MM.1S (cell line): ENCODE measurements around the gene DNAH8.

ENCODE experiments used
- DNase-seq: peaks from one replicate; pipeline ENCODE4 v3.0.0-alpha.2; 2015
- H2AFZ ChIP-seq: fragments of 300-600 bp; sonication (generic); 2 replicates; pipeline ENCODE4 v1.6.0; 2016; ENCODE audit warnings: antibody characterized with exemption, low read length
- H3F3A ChIP-seq: fragments of 300-600 bp; sonication (generic); 2 replicates; pipeline ENCODE4 v1.6.1; 2016; ENCODE audit warnings: mild to moderate bottlenecking, antibody characterized with exemption, low read length, moderate library complexity, mixed read lengths; ENCODE audit not compliant: insufficient read depth
- H3K27ac ChIP-seq: fragments of 300-600 bp; sonication (generic); 2 replicates; pipeline ENCODE4 v1.5.1; 2016; ENCODE audit warnings: mild to moderate bottlenecking, low read length
- H3K27me3 ChIP-seq: fragments of 300-600 bp; sonication (generic); replicated peaks from 2 replicates; pipeline ENCODE4 v1.6.0; 2016; ENCODE audit warnings: low read length; ENCODE audit not compliant: insufficient read depth
- H3K36me3 ChIP-seq: fragments of 300-600 bp; sonication (generic); replicated peaks from 2 replicates; pipeline ENCODE4 v1.6.1; 2016; ENCODE audit warnings: mild to moderate bottlenecking, low read length, mixed read lengths; ENCODE audit not compliant: insufficient read depth
- H3K4me1 ChIP-seq: fragments of 300-600 bp; sonication (generic); 2 replicates; pipeline ENCODE4 v1.6.1; 2016; ENCODE audit warnings: low read length, mixed read lengths
- H3K4me2 ChIP-seq: fragments of 300-600 bp; sonication (generic); 2 replicates; pipeline ENCODE4 v1.6.0; 2016; ENCODE audit warnings: low read depth, low read length
- H3K4me3 ChIP-seq: fragments of 300-600 bp; sonication (generic); 2 replicates; pipeline ENCODE4 v1.5.1; 2016; ENCODE audit warnings: low read length, mixed read lengths
- H3K79me2 ChIP-seq: fragments of 300-600 bp; sonication (generic); 2 replicates; pipeline ENCODE4 v1.6.1; 2016; ENCODE audit warnings: mixed run types, low read length, mixed read lengths
- H3K9ac ChIP-seq: fragments of 300-600 bp; sonication (generic); 2 replicates; pipeline ENCODE4 v1.6.1; 2016; ENCODE audit warnings: low read length, mixed read lengths
- H3K9me2 ChIP-seq: fragments of 300-600 bp; sonication (generic); replicated peaks from 2 replicates; pipeline ENCODE4 v1.6.1; 2016; ENCODE audit warnings: mild to moderate bottlenecking, low read length, mixed read lengths; ENCODE audit not compliant: insufficient read depth
- H3K9me3 ChIP-seq: fragments of 300-600 bp; sonication (generic); replicated peaks from 2 replicates; pipeline ENCODE4 v1.6.1; 2016; ENCODE audit warnings: mild to moderate bottlenecking, low read length, mixed read lengths; ENCODE audit not compliant: insufficient read depth
- H4K20me1 ChIP-seq: fragments of 300-600 bp; sonication (generic); 2 replicates; pipeline ENCODE4 v1.6.1; 2016; ENCODE audit warnings: mild to moderate bottlenecking, low read length, moderate library complexity, mixed read lengths; ENCODE audit not compliant: insufficient read depth
- EZH2 ChIP-seq: fragments of 300-600 bp; sonication (generic); optimal IDR thresholded peaks from 2 replicates; pipeline ENCODE3; 2017; ENCODE audit warnings: low read depth, mild to moderate bottlenecking, antibody characterized with exemption, low read length, mixed read lengths
- EZH2phosphoT487 ChIP-seq: fragments of 300-600 bp; sonication (generic); IDR thresholded peaks from 2 replicates; pipeline ENCODE4 v1.6.1; 2018; ENCODE audit warnings: antibody characterized with exemption, low read length
- TF ChIP-seq, protein P1 (sequence below): fragments of 300-600 bp; sonication (generic); IDR thresholded peaks from 2 replicates; pipeline ENCODE4 v1.5.1; 2016; ENCODE audit warnings: antibody characterized with exemption, low read length, mixed read lengths

The DNAH8 gene

DNA sequence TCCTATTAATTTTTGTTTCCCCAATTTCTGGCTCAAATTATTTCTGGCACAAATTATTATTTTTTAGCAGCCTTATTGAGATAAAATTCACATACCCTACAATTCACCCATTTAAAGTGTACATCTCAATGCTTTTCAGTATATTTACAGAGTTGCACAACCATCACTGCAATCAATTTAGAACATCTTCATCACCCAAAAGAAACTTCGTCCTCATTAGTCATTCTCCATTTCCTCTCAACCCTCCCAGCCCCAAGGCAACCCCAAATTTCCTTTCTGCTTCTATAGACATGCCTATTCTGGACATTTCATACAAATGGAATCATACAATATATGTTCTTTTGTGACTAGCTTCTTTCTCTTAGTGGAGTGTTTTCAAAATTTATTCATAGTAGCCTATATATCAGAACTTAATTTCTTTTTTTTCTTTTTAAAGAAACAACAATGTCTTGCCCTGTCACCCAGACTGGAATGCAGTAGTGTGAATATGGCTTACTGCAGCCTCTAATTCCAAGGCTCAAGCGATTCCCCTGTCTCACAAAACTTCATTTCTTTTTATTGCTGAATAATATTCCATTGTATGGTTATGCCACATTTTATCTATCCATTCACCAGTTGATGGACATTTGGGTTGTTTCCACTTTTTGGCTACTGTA, 84.5 kb downstream of the DNAH8 start:
- no peak overlapping the region for H3K27ac ChIP-seq
- H3K4me3 ChIP-seq = no peak overlapping the region
- H4K20me1 ChIP-seq = no peaks in the 10 kb centered on the region
- no peaks in the 10 kb centered on the region for H3K9me2 ChIP-seq
- no peak overlapping the region for H3K4me2 ChIP-seq
- no peaks in the 10 kb centered on the region for H3K4me1 ChIP-seq
- no peaks in the 10 kb centered on the region for H3K36me3 ChIP-seq
- H3K79me2 ChIP-seq = no peaks in the 10 kb centered on the region
- no peaks in the 10 kb centered on the region for H3K9me3 ChIP-seq
- H3K27me3 ChIP-seq = no peaks in the 10 kb centered on the region
- H3K9ac ChIP-seq = no peak overlapping the region
- H3F3A ChIP-seq = no peaks in the 10 kb centered on the region
- H2AFZ ChIP-seq = no peak overlapping the region
- DNase-seq = no peak
- no peak for TF ChIP-seq EZH2phosphoT487
- no peak for TF ChIP-seq EZH2
- TF ChIP-seq, protein P1, sequence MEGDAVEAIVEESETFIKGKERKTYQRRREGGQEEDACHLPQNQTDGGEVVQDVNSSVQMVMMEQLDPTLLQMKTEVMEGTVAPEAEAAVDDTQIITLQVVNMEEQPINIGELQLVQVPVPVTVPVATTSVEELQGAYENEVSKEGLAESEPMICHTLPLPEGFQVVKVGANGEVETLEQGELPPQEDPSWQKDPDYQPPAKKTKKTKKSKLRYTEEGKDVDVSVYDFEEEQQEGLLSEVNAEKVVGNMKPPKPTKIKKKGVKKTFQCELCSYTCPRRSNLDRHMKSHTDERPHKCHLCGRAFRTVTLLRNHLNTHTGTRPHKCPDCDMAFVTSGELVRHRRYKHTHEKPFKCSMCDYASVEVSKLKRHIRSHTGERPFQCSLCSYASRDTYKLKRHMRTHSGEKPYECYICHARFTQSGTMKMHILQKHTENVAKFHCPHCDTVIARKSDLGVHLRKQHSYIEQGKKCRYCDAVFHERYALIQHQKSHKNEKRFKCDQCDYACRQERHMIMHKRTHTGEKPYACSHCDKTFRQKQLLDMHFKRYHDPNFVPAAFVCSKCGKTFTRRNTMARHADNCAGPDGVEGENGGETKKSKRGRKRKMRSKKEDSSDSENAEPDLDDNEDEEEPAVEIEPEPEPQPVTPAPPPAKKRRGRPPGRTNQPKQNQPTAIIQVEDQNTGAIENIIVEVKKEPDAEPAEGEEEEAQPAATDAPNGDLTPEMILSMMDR = no peak

DNA sequence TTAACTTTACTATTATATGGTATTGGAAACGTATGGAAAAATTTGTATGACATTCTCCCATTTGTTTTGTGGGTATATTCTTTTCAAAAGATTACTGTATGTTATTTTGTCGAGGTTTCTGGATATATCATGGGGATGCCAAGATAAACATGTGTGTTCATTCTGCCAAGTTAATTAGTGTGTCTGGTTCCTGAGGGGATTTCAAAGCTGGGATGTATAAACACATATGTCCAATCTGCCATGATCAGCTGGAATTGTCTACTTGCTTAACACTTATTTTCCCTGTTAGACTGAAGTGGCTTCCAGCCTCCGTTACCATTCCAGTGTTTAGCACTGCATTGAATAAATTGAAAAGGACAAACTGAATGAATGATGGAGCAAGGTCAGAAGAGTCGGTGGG, 86.2 kb downstream of the DNAH8 start:
- H3K9ac ChIP-seq = no peak overlapping the region
- no peak overlapping the region for H3K27ac ChIP-seq
- no peak for DNase-seq
- no peaks in the 10 kb centered on the region for H3K79me2 ChIP-seq
- H3F3A ChIP-seq = no peaks in the 10 kb centered on the region
- TF ChIP-seq, protein P1 = no peak
- TF ChIP-seq EZH2phosphoT487 = no peak
- no peak for TF ChIP-seq EZH2
- H3K36me3 ChIP-seq = no peaks in the 10 kb centered on the region
- no peaks in the 10 kb centered on the region for H3K27me3 ChIP-seq
- no peaks in the 10 kb centered on the region for H3K4me1 ChIP-seq
- H3K4me3 ChIP-seq = no peak overlapping the region
- no peak overlapping the region for H2AFZ ChIP-seq
- H3K9me3 ChIP-seq = no peaks in the 10 kb centered on the region
- H4K20me1 ChIP-seq = no peaks in the 10 kb centered on the region
- H3K9me2 ChIP-seq = no peaks in the 10 kb centered on the region
- no peak overlapping the region for H3K4me2 ChIP-seq

DNA sequence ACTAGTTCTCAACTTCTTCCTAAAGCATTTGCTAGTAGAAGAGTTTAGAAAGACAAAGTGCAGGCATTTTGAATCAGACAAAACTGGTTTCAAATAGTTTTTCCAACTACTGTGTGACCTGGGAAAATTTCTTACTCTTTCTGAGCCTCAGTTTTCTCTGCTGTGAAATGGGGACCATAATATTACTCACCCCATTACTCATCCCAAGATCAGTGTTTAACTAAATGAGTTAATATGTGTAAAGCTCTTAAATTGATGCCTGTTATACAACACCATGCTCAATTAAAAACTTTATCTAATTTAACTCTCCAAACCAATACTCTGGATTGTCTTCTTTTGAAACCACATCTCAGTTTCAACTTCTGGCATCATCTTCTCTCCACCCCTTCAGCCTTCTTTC, 87.4 kb downstream of the DNAH8 start:
- Histone ChIP-seq H2AFZ (no peak overlapping the region), H3K27ac (no peak overlapping the region), H3K9me3 (no peaks in the 10 kb centered on the region), H3F3A (no peaks in the 10 kb centered on the region), H3K27me3 (no peaks in the 10 kb centered on the region), H3K4me1 (no peaks in the 10 kb centered on the region), H3K9ac (no peak overlapping the region), H3K36me3 (no peaks in the 10 kb centered on the region), H3K4me3 (no peak overlapping the region), H3K79me2 (no peaks in the 10 kb centered on the region), H4K20me1 (no peaks in the 10 kb centered on the region), H3K4me2 (no peak overlapping the region), H3K9me2 (no peaks in the 10 kb centered on the region)
- TF ChIP-seq, protein P1 = no peak
- no peak for TF ChIP-seq EZH2phosphoT487
- no peak for TF ChIP-seq EZH2
- DNase-seq = no peak
